Activated T-helper 1 cell treated with anti-CD3 and anti-CD28 coated beads, Interleukin-2, amount 50 U/mL, for 16 hours (primary cell): Measurements from ENCODE around the gene WBP1.

Source experiments
- DNase-seq, 2 donors: peaks; one replicate each; pipeline ENCODE4 v3.0.0-alpha.2; 2020; ENCODE audit warnings: low read depth in 1 of 2, low spot score in 1 of 2

The WBP1 gene

GRCh38 chr2:74502147-74502719 is 44.0 kb downstream of the WBP1 start:
- no peak for DNase-seq

- no peak for DNase-seq
These were observed 44.7 kb downstream of the WBP1 start for GRCh38 chr2:74502720-74503505.

- DNase-seq, result no peak
These were observed 45.6 kb downstream of the WBP1 start for GRCh38 chr2:74503506-74504475.

- no peak for DNase-seq
These were observed 46.4 kb downstream of the WBP1 start for GRCh38 chr2:74504591-74504990.

GRCh38 chr2:74505448-74506246 is 47.4 kb downstream of the WBP1 start:
- DNase-seq, result no peak

- peak; percentile 95 to 98 for DNase-seq
These were observed 49.1 kb downstream of the WBP1 start, which contains the start of gene PCGF1 for GRCh38 chr2:74507145-74507925. Gene PCGF1, minus strand, starts transcription at chr2:74507695. Its CDS starts 27 bp downstream, at chr2:74507668.

GRCh38 chr2:74507926-74508520 is 49.8 kb downstream of the WBP1 start:
- DNase-seq, result no peak

GRCh38 chr2:74510272-74510671 is 52.0 kb downstream of the WBP1 start:
- DNase-seq, result no peak
